Naive thymus-derived CD4-positive, alpha-beta T cell (primary cell): Measurements from ENCODE around the gene NPB. TPM values are rescaled to one million over a fixed set of nuclear protein-coding genes. Genes with fewer than 3 reads are reported as not detected.

ENCODE experiments used
- ATAC-seq: fragments of 150-1000 bp; cut with Tn5 transposase; 2 replicates; pipeline ENCODE4 v1.10.0; 2021; ENCODE audit warnings: mild to moderate bottlenecking, moderate library complexity
- CTCF ChIA-PET: fragments of 350-600 bp; sonication (Branson Sonifier 250); formaldehyde crosslinking; loops from one replicate; lab custom pipeline; 2021; ENCODE audit warnings: antibody characterized with exemption; lab: Charles Lee
- POLR2A ChIA-PET: fragments of 350-600 bp; sonication (Branson Sonifier 250); formaldehyde crosslinking; loops from one replicate; lab custom pipeline; 2021; ENCODE audit warnings: antibody characterized with exemption, inconsistent platforms; lab: Charles Lee
- DNase-seq, 9 donors: peaks; one replicate each; pipeline versions ENCODE4 v3.0.0 to v3.0.0-alpha.2; 2020 to 2022; ENCODE audit warnings: mixed read lengths in 1 of 9
- H3K27ac ChIP-seq: one replicate; pipeline ENCODE4 v1.7.0; 2013; ENCODE audit warnings: mild to moderate bottlenecking, low read depth, low read length, moderate library complexity
- H3K27me3 ChIP-seq, 2 donors: one replicate each; pipeline ENCODE4 v1.7.0; 2013; ENCODE audit warnings: low read length in 2 of 2, mild to moderate bottlenecking in 2 of 2, moderate library complexity in 2 of 2; ENCODE audit not compliant: control insufficient read depth in 2 of 2, insufficient read depth in 2 of 2
- H3K36me3 ChIP-seq, 3 experiments: 1 replicate in 2 of 3; 2 replicates in 1 of 3; pipeline ENCODE4 v1.7.0; 2013; ENCODE audit warnings: low read length in 3 of 3, mild to moderate bottlenecking in 3 of 3, moderate library complexity in 1 of 3; ENCODE audit not compliant: insufficient read depth in 3 of 3, control insufficient read depth in 2 of 3
- H3K4me1 ChIP-seq, 2 donors: one replicate each; pipeline ENCODE4 v1.7.0; 2013; ENCODE audit warnings: low read length in 2 of 2, mild to moderate bottlenecking in 2 of 2, moderate library complexity in 1 of 2; ENCODE audit not compliant: control insufficient read depth in 2 of 2, insufficient read depth in 2 of 2
- H3K4me3 ChIP-seq: 2 replicates; pipeline ENCODE4 v1.7.0; 2013; ENCODE audit warnings: mild to moderate bottlenecking, low read length
- H3K9me3 ChIP-seq, 3 experiments: 1 replicate in 2 of 3; 2 replicates in 1 of 3; pipeline ENCODE4 v1.7.0; 2013; ENCODE audit warnings: low read length in 3 of 3; ENCODE audit not compliant: control insufficient read depth in 2 of 3
- H3K27ac Mint-ChIP-seq, 9 donors: one replicate each; pipeline ENCODE4 v1.8.0; 2020 to 2022; ENCODE audit warnings: mixed read lengths in 9 of 9, mild to moderate bottlenecking in 8 of 9, moderate library complexity in 5 of 9, inconsistent platforms in 2 of 9
- H3K27me3 Mint-ChIP-seq, 5 donors: one replicate each; pipeline ENCODE4 v1.8.0; 2021 to 2022; ENCODE audit warnings: mixed read lengths in 5 of 5, mild to moderate bottlenecking in 1 of 5
- H3K36me3 Mint-ChIP-seq, 5 donors: one replicate each; pipeline ENCODE4 v1.8.0; 2020 to 2022; ENCODE audit warnings: mixed read lengths in 5 of 5, mild to moderate bottlenecking in 3 of 5, inconsistent platforms in 1 of 5
- H3K4me1 Mint-ChIP-seq, 7 donors: one replicate each; pipeline ENCODE4 v1.8.0; 2020 to 2022; ENCODE audit warnings: mixed read lengths in 7 of 7, mild to moderate bottlenecking in 3 of 7, inconsistent platforms in 1 of 7
- H3K4me3 Mint-ChIP-seq, 10 donors: one replicate each; pipeline ENCODE4 v1.8.0; 2020 to 2022; ENCODE audit warnings: mild to moderate bottlenecking in 10 of 10, mixed read lengths in 10 of 10, moderate library complexity in 6 of 10, inconsistent platforms in 2 of 10
- H3K9me3 Mint-ChIP-seq, 11 donors: one replicate each; pipeline ENCODE4 v1.8.0; 2020 to 2022; ENCODE audit warnings: mixed read lengths in 11 of 11, mild to moderate bottlenecking in 4 of 11, inconsistent platforms in 1 of 11, moderate library complexity in 1 of 11
- intact Hi-C, 2 donors: fragments of 100-400 bp; cut with micrococcal nuclease; formaldehyde crosslinking; loops; one replicate each; pipeline ENCODE4 v1.15.1; 2023
- polyA plus RNA-seq, 2 donors: library from polyadenylated mRNA; unstranded; fragments of 300-500 nt; fragmentation: Illumina TruSeq; gene quantifications; one replicate each; pipeline ENCODE4 v1.2.3, GENCODE V29; 2021
- total RNA-seq, 6 experiments: library from RNA in 5 of 6; stranded (reverse) in 5 of 6; gene quantifications; 1 replicate in 5 of 6; 2 replicates in 1 of 6; pipeline ENCODE4 v1.2.3 and lab custom pipeline; 2021 to 2026

Gene NPB
- under 1 TPM in 4 of 5 experiments, not detected in 1; 0.29 to 0.59 (median 0.54) TPM for total RNA-seq
- under 1 TPM in 1 of 2 donors, not detected in 1; 0.20 TPM for polyA plus RNA-seq
- total RNA-seq (lab: John Stamatoyannopoulos, UW) = 0.40 reads per million

DNA sequence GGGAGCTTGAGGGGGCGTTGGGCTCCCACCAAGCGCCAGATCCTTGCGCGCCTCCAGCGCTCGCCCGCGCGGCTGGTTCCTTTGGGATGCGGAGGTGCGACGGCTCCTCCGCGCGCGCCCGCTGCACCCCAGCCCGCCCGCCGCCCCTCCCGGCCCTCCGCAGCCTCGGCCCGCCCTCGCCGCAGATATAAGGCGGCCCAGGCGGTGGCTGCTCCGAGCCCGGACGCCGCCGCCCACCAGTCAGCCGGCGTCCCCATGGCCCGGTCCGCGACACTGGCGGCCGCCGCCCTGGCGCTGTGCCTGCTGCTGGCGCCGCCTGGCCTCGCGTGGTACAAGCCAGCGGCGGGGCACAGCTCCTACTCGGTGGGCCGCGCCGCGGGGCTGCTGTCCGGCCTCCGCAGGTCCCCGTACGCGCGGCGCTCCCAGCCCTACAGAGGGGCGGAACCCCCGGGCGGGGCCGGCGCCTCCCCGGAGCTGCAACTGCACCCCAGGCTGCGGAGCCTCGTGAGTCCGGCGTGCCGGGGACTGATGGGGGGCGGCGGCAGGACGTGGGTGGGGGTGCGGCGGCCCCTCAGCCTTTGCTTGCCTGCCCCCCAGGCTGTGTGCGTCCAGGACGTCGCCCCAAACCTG lies at the start of gene NPB:
NPB (plus strand) TSS at position 216 of the 630 bp plus-strand sequence; CDS start at position 256, 40 bp downstream.
- ATAC-seq (peak; percentile 34), DNase-seq (no peak)
- Mint-ChIP-seq H3K36me3 (peaks cover 5 to 22% (median 17%) of the 10 kb centered on the region in 5 donors), H3K4me3 (peak within 1 kb of the TSS in 8 of 10 donors; percentile 3 to 70 (median 34)), H3K27me3 (peaks cover 8 to 18% (median 8%) of the 10 kb centered on the region in 5 donors), H3K27ac (no peak within 1 kb of the TSS), H3K9me3 (no peaks in the 10 kb centered on the region), H3K4me1 (peaks cover 0 to 10% (median 8%) of the 10 kb centered on the region in 7 donors)
- ChIA-PET POLR2A (interaction anchor here (0.9 to 1.0 kb wide), 2 partner anchors 9 to 15 kb away, joined by 3 to 4 read pairs; partner anchors contain the start of gene PCYT2), CTCF (interaction anchor here (0.5 kb wide), 1 partner anchor 653 kb away, joined by 4 read pairs; no protein-coding TSS in a partner anchor)
- H3K9me3 ChIP-seq = no peaks in the 10 kb centered on the region
- H3K36me3 ChIP-seq = peaks cover 0 to 66% (median 11%) of the 10 kb centered on the region in 3 experiments
- H3K27ac ChIP-seq = no peak within 1 kb of the TSS
- peaks cover 0 to 4% of the 10 kb centered on the region in 2 donors for H3K27me3 ChIP-seq
- H3K4me3 ChIP-seq = no peak within 1 kb of the TSS
- intact Hi-C loops = no loop called here
- H3K4me1 ChIP-seq = no peaks in the 10 kb centered on the region

- Mint-ChIP-seq H3K27ac (no peak overlapping the region), H3K27me3 (no peaks in the 10 kb centered on the region), H3K9me3 (no peaks in the 10 kb centered on the region), H3K36me3 (peaks cover 0 to 31% (median 5%) of the 10 kb centered on the region in 5 donors), H3K4me3 (no peak overlapping the region), H3K4me1 (peaks cover 7 to 32% (median 26%) of the 10 kb centered on the region in 7 donors)
- H3K9me3 ChIP-seq = no peaks in the 10 kb centered on the region
- ChIA-PET POLR2A (interaction anchor here (0.7 to 1.9 kb wide), 4 partner anchors 15 to 333 kb away, joined by 3 to 15 read pairs (median 4); partner anchors contain the start of genes ARHGDIA and DCXR), CTCF (interaction anchor here (0.6 kb wide), 1 partner anchor 760 kb away, joined by 5 read pairs; no protein-coding TSS in a partner anchor)
- H3K27me3 ChIP-seq = no peaks in the 10 kb centered on the region
- H3K27ac ChIP-seq = no peak overlapping the region
- peaks cover 13 to 62% (median 13%) of the 10 kb centered on the region in 3 experiments for H3K36me3 ChIP-seq
- peak; percentile 30 for ATAC-seq
- no peak for DNase-seq
- peaks cover 11 to 17% of the 10 kb centered on the region in 2 donors for H3K4me1 ChIP-seq
- H3K4me3 ChIP-seq = no peak overlapping the region
- intact Hi-C loops = no loop called here
Measured at GRCh38 chr17:81854974-81855774, 46.9 kb upstream of the NPB start.

DNA sequence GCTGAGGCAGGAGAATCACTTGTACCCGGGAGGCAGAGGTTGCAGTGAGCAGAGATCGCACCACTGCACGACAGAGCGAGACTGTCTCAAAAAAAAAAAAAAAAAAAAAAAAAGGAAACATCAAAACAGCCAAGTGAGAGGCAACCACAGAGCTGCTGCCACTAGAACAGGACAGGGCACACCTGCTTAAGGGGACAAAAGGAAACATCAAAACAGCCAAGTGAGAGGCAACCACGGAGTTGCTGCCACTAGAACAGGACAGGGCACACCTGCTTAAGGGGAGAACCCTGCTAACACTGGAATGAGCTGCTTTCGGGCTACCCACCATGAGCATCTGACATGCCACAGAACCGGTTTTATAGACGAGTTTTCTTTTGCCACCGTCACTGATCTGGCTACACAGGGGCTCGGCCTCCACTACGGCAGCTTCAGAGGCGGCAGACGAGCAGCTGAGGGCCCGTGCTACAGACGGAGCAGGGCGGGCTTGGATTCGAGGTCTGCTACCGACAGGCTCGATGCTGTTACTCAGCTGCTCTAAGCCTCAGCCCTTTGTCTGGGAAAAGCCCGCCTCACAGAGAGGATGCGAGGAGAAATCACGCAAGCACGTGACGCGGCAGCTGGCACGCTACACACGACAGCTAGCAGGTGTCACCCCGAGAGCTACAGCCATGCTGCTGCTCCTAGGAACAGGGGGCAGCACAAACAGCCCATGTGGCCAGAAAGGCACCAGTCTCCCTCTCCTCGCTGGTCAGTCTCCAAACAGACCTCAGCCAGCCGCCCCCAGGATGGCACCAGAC lies 43.7 kb upstream of the NPB start:
- peak overlapping the region; percentile 86 for H3K27ac ChIP-seq
- peaks cover 0 to 8% (median 0%) of the 10 kb centered on the region in 11 donors for H3K9me3 Mint-ChIP-seq
- H3K27me3 Mint-ChIP-seq = peaks cover 0 to 5% (median 0%) of the 10 kb centered on the region in 5 donors
- H3K4me1 Mint-ChIP-seq = peaks cover 15 to 47% (median 35%) of the 10 kb centered on the region in 7 donors
- DNase-seq = no peak
- H3K4me3 ChIP-seq = no peak overlapping the region
- ChIA-PET CTCF (interaction anchor here (0.6 kb wide), 1 partner anchor 547 kb away, joined by 4 read pairs; no protein-coding TSS in a partner anchor), POLR2A (interaction anchor here (1.0 to 1.9 kb wide), 2 partner anchors 12 to 69 kb away, joined by 5 to 18 read pairs; partner anchors contain the start of genes ARHGDIA and MAFG)
- no peaks in the 10 kb centered on the region for H3K9me3 ChIP-seq
- peaks cover 9 to 42% (median 9%) of the 10 kb centered on the region in 3 experiments for H3K36me3 ChIP-seq
- intact Hi-C loops = no loop called here
- H3K4me1 ChIP-seq = peaks cover 20 to 27% of the 10 kb centered on the region in 2 donors
- H3K36me3 Mint-ChIP-seq = peaks cover 0 to 29% (median 5%) of the 10 kb centered on the region in 5 donors
- H3K27me3 ChIP-seq = no peaks in the 10 kb centered on the region
- no peak for ATAC-seq
- peak overlapping the region in 2 of 9 donors; percentile 5 to 31 for H3K27ac Mint-ChIP-seq
- peak overlapping the region; percentile 27 to 91 (median 88) for H3K4me3 Mint-ChIP-seq

- H3K36me3 Mint-ChIP-seq = peaks cover 0 to 30% (median 4%) of the 10 kb centered on the region in 5 donors
- Histone ChIP-seq H3K27ac (peak overlapping the region; percentile 86), H3K36me3 (peaks cover 6 to 41% (median 9%) of the 10 kb centered on the region in 3 experiments), H3K9me3 (no peaks in the 10 kb centered on the region), H3K4me1 (peaks cover 20 to 27% of the 10 kb centered on the region in 2 donors), H3K4me3 (peak overlapping the region; percentile 65), H3K27me3 (no peaks in the 10 kb centered on the region)
- ATAC-seq (no peak), DNase-seq (peak in 1 of 9 donors; percentile 19)
- H3K27me3 Mint-ChIP-seq = peaks cover 0 to 5% (median 0%) of the 10 kb centered on the region in 5 donors
- ChIA-PET CTCF (interaction anchor here (0.5 kb wide), 1 partner anchor 282 kb away, joined by 3 read pairs; no protein-coding TSS in a partner anchor), POLR2A (interaction anchor here (0.6 to 1.9 kb wide), 6 partner anchors 11 to 202 kb away, joined by 3 to 18 read pairs (median 4); partner anchors contain the start of genes ARHGDIA and MAFG)
- intact Hi-C loops = no loop called here
- peak overlapping the region; percentile 81 to 93 (median 90) for H3K4me3 Mint-ChIP-seq
- peak overlapping the region; percentile 42 to 98 (median 83) for H3K27ac Mint-ChIP-seq
- H3K9me3 Mint-ChIP-seq = peaks cover 0 to 10% (median 0%) of the 10 kb centered on the region in 11 donors
- H3K4me1 Mint-ChIP-seq = peaks cover 19 to 52% (median 43%) of the 10 kb centered on the region in 7 donors
Measured at GRCh38 chr17:81858967-81859905, 42.8 kb upstream of the NPB start.
